HG02870 (cell line): Measurements from ENCODE around the gene HIVEP3.

Experiments used
- ATAC-seq: cut with Tn5 transposase; IDR thresholded peaks from one replicate; pipeline ENCODE4 v1.9.1; 2021; ENCODE audit warnings: mild to moderate bottlenecking, moderate library complexity; ENCODE audit not compliant: unreplicated experiment

HIVEP3 gene

GRCh38 chr1:41816061-41816460 lies 102.7 kb downstream of the HIVEP3 start:
- ATAC-seq, result no peak

- ATAC-seq, result no peak
These were observed 104.7 kb downstream of the HIVEP3 start for GRCh38 chr1:41813755-41814745.

GRCh38 chr1:41813226-41813625 lies 105.5 kb downstream of the HIVEP3 start:
- no peak for ATAC-seq

GRCh38 chr1:41812453-41812852 lies 106.3 kb downstream of the HIVEP3 start:
- ATAC-seq, result no peak

GRCh38 chr1:41812051-41812450 lies 106.7 kb downstream of the HIVEP3 start:
- ATAC-seq, result no peak

- ATAC-seq, result no peak
These were observed 107.5 kb downstream of the HIVEP3 start for GRCh38 chr1:41811051-41811795.

- ATAC-seq, result no peak
These were observed 108.3 kb downstream of the HIVEP3 start for GRCh38 chr1:41810446-41810845.

- ATAC-seq, result no peak
These were observed 109.0 kb downstream of the HIVEP3 start for GRCh38 chr1:41809692-41810091.

- ATAC-seq, result no peak
These were observed 111.3 kb downstream of the HIVEP3 start for GRCh38 chr1:41807390-41807789.

- ATAC-seq, result peak; percentile 50
These were observed 112.1 kb downstream of the HIVEP3 start for GRCh38 chr1:41806472-41807155.

- no peak for ATAC-seq
These were observed 112.8 kb downstream of the HIVEP3 start for GRCh38 chr1:41805771-41806471.

- ATAC-seq, result no peak
These were observed 114.5 kb downstream of the HIVEP3 start for GRCh38 chr1:41804176-41804575.

- no peak for ATAC-seq
These were observed 115.1 kb downstream of the HIVEP3 start for GRCh38 chr1:41803656-41804055.

- ATAC-seq, result no peak
These were observed 115.9 kb downstream of the HIVEP3 start for GRCh38 chr1:41802532-41803501.

- no peak for ATAC-seq
These were observed 118.4 kb downstream of the HIVEP3 start for GRCh38 chr1:41800311-41800829.

- ATAC-seq, result no peak
These were observed 119.0 kb downstream of the HIVEP3 start for GRCh38 chr1:41799723-41800122.

GRCh38 chr1:41799205-41799604 lies 119.5 kb downstream of the HIVEP3 start:
- no peak for ATAC-seq

GRCh38 chr1:41795205-41795762 lies 123.4 kb downstream of the HIVEP3 start:
- no peak for ATAC-seq

- ATAC-seq, result no peak
These were observed 124.7 kb downstream of the HIVEP3 start for GRCh38 chr1:41794031-41794430.
